HG03064 (cell line): Measurements from ENCODE around the gene ITGA1.
"Not testable (repeated sequence)": the region's sequence is repeated elsewhere in the genome, so short reads cannot be mapped to it uniquely, and the experiment has no call there.

ENCODE experiments used
- ATAC-seq: cut with Tn5 transposase; IDR thresholded peaks from one replicate; pipeline ENCODE4 v1.9.1; 2021; ENCODE audit warnings: low read depth; ENCODE audit not compliant: unreplicated experiment

Gene ITGA1

GRCh38 chr5:52859628-52860027 is 71.9 kb downstream of the ITGA1 start:
- no peak for ATAC-seq

- ATAC-seq, result no peak
Measured at GRCh38 chr5:52861368-52861767, 73.7 kb downstream of the ITGA1 start.

GRCh38 chr5:52863715-52864290 is 76.1 kb downstream of the ITGA1 start:
- ATAC-seq, result no peak

GRCh38 chr5:52864371-52864770 is 76.7 kb downstream of the ITGA1 start:
- no peak for ATAC-seq

GRCh38 chr5:52864884-52865283 is 77.2 kb downstream of the ITGA1 start:
- no peak for ATAC-seq

GRCh38 chr5:52865991-52866390 is 78.3 kb downstream of the ITGA1 start:
- not testable (repeated sequence) for ATAC-seq

GRCh38 chr5:52867809-52868208 is 80.1 kb downstream of the ITGA1 start:
- ATAC-seq, result no peak

GRCh38 chr5:52868417-52868816 is 80.7 kb downstream of the ITGA1 start:
- no peak for ATAC-seq

GRCh38 chr5:52869391-52869790 is 81.7 kb downstream of the ITGA1 start:
- no peak for ATAC-seq

GRCh38 chr5:52870448-52870847 is 82.7 kb downstream of the ITGA1 start:
- ATAC-seq, result no peak

GRCh38 chr5:52875827-52876226 is 88.1 kb downstream of the ITGA1 start:
- ATAC-seq, result no peak

GRCh38 chr5:52876456-52876855 is 88.7 kb downstream of the ITGA1 start:
- no peak for ATAC-seq

GRCh38 chr5:52878656-52879055 is 90.9 kb downstream of the ITGA1 start:
- ATAC-seq, result no peak

- ATAC-seq, result no peak
Measured at GRCh38 chr5:52880541-52880940, 92.8 kb downstream of the ITGA1 start.

GRCh38 chr5:52881468-52881867 is 93.8 kb downstream of the ITGA1 start:
- no peak for ATAC-seq

GRCh38 chr5:52883110-52883509 is 95.4 kb downstream of the ITGA1 start:
- no peak for ATAC-seq

- no peak for ATAC-seq
Measured at GRCh38 chr5:52884453-52884852, 96.7 kb downstream of the ITGA1 start.

- no peak for ATAC-seq
Measured at GRCh38 chr5:52885614-52886013, 97.9 kb downstream of the ITGA1 start.

- ATAC-seq, result no peak
Measured at GRCh38 chr5:52886206-52886605, 98.5 kb downstream of the ITGA1 start.

- ATAC-seq, result no peak
Measured at GRCh38 chr5:52887066-52887465, 99.3 kb downstream of the ITGA1 start.

GRCh38 chr5:52888363-52888762 is 100.6 kb downstream of the ITGA1 start:
- ATAC-seq, result no peak

GRCh38 chr5:52892242-52892878 is 104.6 kb downstream of the ITGA1 start:
- ATAC-seq, result no peak

GRCh38 chr5:52893105-52893504 is 105.4 kb downstream of the ITGA1 start:
- no peak for ATAC-seq
